Activated T-helper 2 cell treated with anti-CD3 and anti-CD28 coated beads, Interferon-gamma antibody, Interleukin-2, Interleukin-4, amounts not matched to agents 10 μg/mL and 5 μg/mL and 100 μg/mL, durations not matched to agents 14 hours and 24 hours and 36 hours (primary cell): ENCODE results near the gene VGF. TPM values are rescaled to one million over a fixed set of nuclear protein-coding genes. Genes with fewer than 3 reads are reported as not detected.

ENCODE experiments used
- DNase-seq: peaks from one replicate; pipeline ENCODE4 v3.0.0; 2021; ENCODE audit warnings: low spot score
- H3K27ac Mint-ChIP-seq: one replicate; pipeline ENCODE4 v1.8.0; 2021; ENCODE audit warnings: mixed read lengths
- H3K27me3 Mint-ChIP-seq: one replicate; pipeline ENCODE4 v1.8.0; 2021; ENCODE audit warnings: low read depth, mixed read lengths
- H3K36me3 Mint-ChIP-seq: one replicate; pipeline ENCODE4 v1.8.0; 2021; ENCODE audit warnings: low read depth, mixed read lengths
- H3K4me1 Mint-ChIP-seq: one replicate; pipeline ENCODE4 v1.8.0; 2021; ENCODE audit warnings: low read depth, mixed read lengths
- H3K4me3 Mint-ChIP-seq: one replicate; pipeline ENCODE4 v1.8.0; 2021; ENCODE audit warnings: low read depth, mild to moderate bottlenecking, moderate library complexity, mixed read lengths
- H3K9me3 Mint-ChIP-seq: one replicate; pipeline ENCODE4 v1.8.0; 2021; ENCODE audit warnings: mixed read lengths
- intact Hi-C: fragments of 100-400 bp; cut with micrococcal nuclease; formaldehyde crosslinking; loops from one replicate; pipeline ENCODE4 v1.15.1; 2023
- total RNA-seq: library from RNA; stranded (reverse); gene quantifications from 2 replicates; pipeline ENCODE4 v1.2.3, GENCODE V29; 2022

VGF gene
- total RNA-seq, 1 donor from 2014 or later, result 0.41 TPM

DNA sequence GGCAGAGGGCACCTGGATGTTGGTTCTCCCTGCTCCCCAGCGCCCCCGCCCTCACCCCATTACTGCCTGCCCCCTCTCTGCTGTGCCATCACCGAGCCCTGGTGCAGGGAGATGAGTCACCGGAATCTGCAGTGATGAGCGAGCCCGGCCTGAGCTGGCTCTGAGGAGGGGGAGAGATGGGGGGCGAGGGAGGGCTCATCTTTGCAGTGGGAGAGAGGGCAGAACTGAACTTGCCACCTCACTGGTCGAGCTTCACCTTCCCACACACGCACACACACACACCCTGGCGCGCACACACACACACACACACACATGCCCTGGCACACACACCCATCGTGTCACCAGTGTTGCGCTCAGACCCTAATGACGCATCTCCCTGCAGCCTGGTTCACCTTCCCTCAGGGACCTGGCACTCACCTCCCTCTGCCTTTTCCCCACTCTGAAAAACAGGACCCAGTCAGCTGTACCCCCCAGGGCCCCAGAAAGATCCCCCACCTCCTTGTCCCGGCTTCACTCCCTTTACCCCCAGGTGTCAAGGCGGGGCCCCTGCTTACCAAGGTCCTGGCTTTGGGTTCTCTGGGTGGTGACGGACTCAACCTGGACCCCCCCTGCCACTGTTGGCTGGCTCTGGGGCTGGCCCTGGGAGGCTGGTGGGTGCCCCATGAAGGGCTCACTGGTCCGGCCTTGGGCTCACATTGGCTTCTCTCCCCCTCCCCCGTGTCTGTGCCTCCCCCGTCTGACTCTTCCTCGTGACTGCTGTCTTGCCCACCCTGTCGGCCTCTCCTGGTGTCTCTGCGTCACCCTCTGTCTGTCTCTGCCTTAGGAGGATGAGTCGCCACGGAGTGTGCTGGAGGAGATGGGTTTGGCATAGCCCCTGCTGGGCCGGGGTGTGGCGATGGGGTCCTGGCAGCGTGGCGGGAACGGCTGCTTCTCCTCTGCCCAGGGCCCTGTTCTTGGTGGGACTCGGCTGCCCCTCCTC lies 5.4 kb downstream of the VGF start:
- intact Hi-C loops, result loop anchor here (10.0 kb wide), 1 partner anchor 85 kb away; the partner anchor contains the start of gene FIS1
- peaks cover 13% of the 10 kb centered on the region for H3K27me3 Mint-ChIP-seq
- H3K4me3 Mint-ChIP-seq, result no peak overlapping the region
- H3K27ac Mint-ChIP-seq, result no peak overlapping the region
- no peak for DNase-seq
- H3K9me3 Mint-ChIP-seq, result no peaks in the 10 kb centered on the region
- peaks cover 43% of the 10 kb centered on the region for H3K36me3 Mint-ChIP-seq
- peaks cover 14% of the 10 kb centered on the region for H3K4me1 Mint-ChIP-seq

GRCh38 chr7:101156866-101157589 lies 8.3 kb downstream of the VGF start:
- Mint-ChIP-seq H3K27me3 (peaks cover 8% of the 10 kb centered on the region), H3K4me1 (peaks cover 13% of the 10 kb centered on the region), H3K27ac (no peak overlapping the region), H3K9me3 (peaks cover 4% of the 10 kb centered on the region), H3K36me3 (peaks cover 43% of the 10 kb centered on the region), H3K4me3 (no peak overlapping the region)
- intact Hi-C loops, result no loop called here
- DNase-seq, result no peak

DNA sequence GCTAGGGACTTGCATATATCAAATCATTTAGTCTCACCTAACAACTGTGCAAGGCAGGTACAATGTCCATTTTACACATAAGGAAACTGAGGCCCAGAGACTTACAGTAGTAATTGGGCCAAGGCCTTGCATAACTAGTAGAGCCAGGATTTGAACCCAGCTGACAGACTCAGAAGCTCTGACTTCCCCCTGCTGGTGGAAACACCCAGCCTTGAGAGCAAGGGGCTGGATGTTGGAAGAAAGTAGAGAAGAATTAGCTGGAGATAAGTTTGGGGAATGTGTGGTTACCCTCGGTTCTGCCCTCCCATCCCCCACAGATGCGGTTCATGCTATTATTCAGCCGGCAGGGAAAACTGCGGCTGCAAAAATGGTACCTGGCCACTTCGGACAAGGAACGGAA lies 9.1 kb downstream of the VGF start:
- Mint-ChIP-seq H3K27me3 (peaks cover 8% of the 10 kb centered on the region), H3K9me3 (peaks cover 4% of the 10 kb centered on the region), H3K36me3 (peaks cover 41% of the 10 kb centered on the region), H3K4me3 (no peak overlapping the region), H3K27ac (no peak overlapping the region), H3K4me1 (peaks cover 13% of the 10 kb centered on the region)
- intact Hi-C loops, result no loop called here
- no peak for DNase-seq

GRCh38 chr7:101155303-101155702 lies 10.1 kb downstream of the VGF start:
- DNase-seq, result no peak
- peaks cover 13% of the 10 kb centered on the region for H3K4me1 Mint-ChIP-seq
- peak overlapping the region; percentile 83 for H3K4me3 Mint-ChIP-seq
- intact Hi-C loops, result no loop called here
- peaks cover 9% of the 10 kb centered on the region for H3K27me3 Mint-ChIP-seq
- H3K36me3 Mint-ChIP-seq, result peaks cover 36% of the 10 kb centered on the region
- H3K27ac Mint-ChIP-seq, result no peak overlapping the region
- peaks cover 4% of the 10 kb centered on the region for H3K9me3 Mint-ChIP-seq

GRCh38 chr7:101154693-101155102 lies 10.7 kb downstream of the VGF start:
- DNase-seq, result no peak
- Mint-ChIP-seq H3K27me3 (peaks cover 10% of the 10 kb centered on the region), H3K4me1 (peaks cover 13% of the 10 kb centered on the region), H3K36me3 (peaks cover 30% of the 10 kb centered on the region), H3K9me3 (peaks cover 4% of the 10 kb centered on the region), H3K4me3 (peak overlapping the region; percentile 83), H3K27ac (no peak overlapping the region)
- intact Hi-C loops, result loop anchor here (1.0 kb wide), 2 partner anchors 10 to 11 kb away; partner anchors contain the start of gene VGF

DNA sequence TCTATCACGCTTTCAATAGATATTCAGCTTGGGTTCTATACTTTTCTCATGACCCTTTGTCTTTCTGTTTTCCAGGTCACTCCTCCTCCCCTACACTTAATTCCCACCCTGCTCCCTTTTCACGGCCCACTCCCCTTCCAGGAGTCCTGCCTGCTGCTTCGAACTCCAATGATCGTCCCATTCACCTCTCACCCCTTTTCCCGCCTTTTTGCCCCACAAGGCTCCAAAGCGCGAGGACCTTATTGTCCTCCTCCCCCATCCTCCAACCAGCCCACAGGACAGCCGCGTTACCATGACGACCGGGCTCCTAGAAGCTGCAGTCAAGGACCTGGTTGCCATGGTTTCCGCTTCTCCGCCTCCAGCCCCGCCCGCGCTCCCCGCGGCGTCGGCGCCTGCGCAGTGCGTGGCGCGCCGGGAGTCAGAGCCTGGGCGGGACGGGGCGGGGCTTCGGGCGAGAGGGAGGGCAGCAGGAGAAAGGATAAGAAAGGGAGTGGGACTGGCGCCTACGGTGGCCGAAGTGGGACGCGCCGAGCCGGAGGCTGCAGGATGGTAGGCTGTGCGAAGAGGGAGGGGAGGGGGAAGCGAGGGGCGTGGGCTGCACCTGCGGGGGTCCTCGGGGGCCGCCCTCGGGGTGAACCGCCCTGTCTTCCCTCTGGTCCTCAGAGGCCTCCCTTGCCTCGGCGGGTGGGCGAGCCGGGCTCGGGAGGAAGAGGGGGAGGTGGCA lies 11.2 kb downstream of the VGF start, which contains the start of gene AP1S1:
AP1S1 (plus strand) TSS at position 508 of the 724 bp plus-strand sequence; CDS start at position 547, 39 bp downstream.
- Mint-ChIP-seq H3K27me3 (peaks cover 15% of the 10 kb centered on the region), H3K27ac (peak within 1 kb of the TSS; percentile 74), H3K9me3 (peaks cover 4% of the 10 kb centered on the region), H3K4me3 (peak within 1 kb of the TSS; percentile 83), H3K36me3 (peaks cover 25% of the 10 kb centered on the region), H3K4me1 (peaks cover 13% of the 10 kb centered on the region)
- DNase-seq, result peak; percentile 92
- intact Hi-C loops, result loop anchor here (1.0 kb wide), 2 partner anchors 10 to 11 kb away; partner anchors contain the start of gene VGF

- H3K4me1 Mint-ChIP-seq, result peaks cover 15% of the 10 kb centered on the region
- no peak overlapping the region for H3K27ac Mint-ChIP-seq
- H3K27me3 Mint-ChIP-seq, result peaks cover 20% of the 10 kb centered on the region
- H3K9me3 Mint-ChIP-seq, result peaks cover 4% of the 10 kb centered on the region
- H3K36me3 Mint-ChIP-seq, result peaks cover 10% of the 10 kb centered on the region
- no peak for DNase-seq
- intact Hi-C loops, result no loop called here
- no peak overlapping the region for H3K4me3 Mint-ChIP-seq
Measured at GRCh38 chr7:101151908-101152651, 13.3 kb downstream of the VGF start.

DNA sequence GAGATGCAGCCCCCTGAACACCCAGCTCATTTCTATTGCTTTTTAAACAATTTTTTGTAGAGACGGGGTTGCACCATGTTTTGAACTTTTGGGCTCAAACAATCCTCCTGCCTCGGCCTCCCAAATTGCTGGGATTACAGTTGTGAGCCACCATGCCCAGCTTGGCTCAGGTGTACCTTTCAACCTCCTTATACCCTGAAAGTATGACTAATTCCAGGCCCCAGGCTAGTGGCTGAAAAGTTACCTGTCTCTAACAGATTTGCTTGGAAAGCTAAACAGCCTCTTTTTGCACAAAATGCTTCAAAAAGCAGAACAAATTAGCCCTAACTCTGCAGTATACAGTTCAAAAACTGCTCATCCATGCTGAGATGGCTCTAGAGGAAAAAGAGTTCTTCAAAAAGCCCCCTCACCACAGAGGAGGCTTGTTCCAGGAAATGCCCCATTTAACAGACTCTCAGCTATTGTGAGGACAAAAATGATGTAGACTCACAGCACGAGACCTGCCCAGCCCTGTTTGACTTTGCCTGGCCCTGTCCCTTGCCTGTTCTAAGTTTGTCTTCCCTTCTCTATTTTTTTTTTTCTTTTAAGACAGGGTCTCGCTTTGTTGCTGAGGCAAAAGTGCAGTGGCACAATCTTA lies 24.5 kb downstream of the VGF start:
- intact Hi-C loops, result loop anchor here (10.0 kb wide), 1 partner anchor 144 kb away; no protein-coding TSS in a partner anchor
- Mint-ChIP-seq H3K36me3 (no peaks in the 10 kb centered on the region), H3K27ac (no peak overlapping the region), H3K9me3 (no peaks in the 10 kb centered on the region), H3K4me1 (peaks cover 36% of the 10 kb centered on the region), H3K4me3 (no peak overlapping the region), H3K27me3 (peaks cover 19% of the 10 kb centered on the region)
- DNase-seq, result no peak

GRCh38 chr7:101140339-101140699 lies 25.1 kb downstream of the VGF start:
- Mint-ChIP-seq H3K36me3 (no peaks in the 10 kb centered on the region), H3K27me3 (peaks cover 18% of the 10 kb centered on the region), H3K27ac (no peak overlapping the region), H3K4me3 (no peak overlapping the region), H3K4me1 (peaks cover 36% of the 10 kb centered on the region), H3K9me3 (no peaks in the 10 kb centered on the region)
- no peak for DNase-seq
- intact Hi-C loops, result loop anchor here (10.0 kb wide), 1 partner anchor 144 kb away; no protein-coding TSS in a partner anchor

DNA sequence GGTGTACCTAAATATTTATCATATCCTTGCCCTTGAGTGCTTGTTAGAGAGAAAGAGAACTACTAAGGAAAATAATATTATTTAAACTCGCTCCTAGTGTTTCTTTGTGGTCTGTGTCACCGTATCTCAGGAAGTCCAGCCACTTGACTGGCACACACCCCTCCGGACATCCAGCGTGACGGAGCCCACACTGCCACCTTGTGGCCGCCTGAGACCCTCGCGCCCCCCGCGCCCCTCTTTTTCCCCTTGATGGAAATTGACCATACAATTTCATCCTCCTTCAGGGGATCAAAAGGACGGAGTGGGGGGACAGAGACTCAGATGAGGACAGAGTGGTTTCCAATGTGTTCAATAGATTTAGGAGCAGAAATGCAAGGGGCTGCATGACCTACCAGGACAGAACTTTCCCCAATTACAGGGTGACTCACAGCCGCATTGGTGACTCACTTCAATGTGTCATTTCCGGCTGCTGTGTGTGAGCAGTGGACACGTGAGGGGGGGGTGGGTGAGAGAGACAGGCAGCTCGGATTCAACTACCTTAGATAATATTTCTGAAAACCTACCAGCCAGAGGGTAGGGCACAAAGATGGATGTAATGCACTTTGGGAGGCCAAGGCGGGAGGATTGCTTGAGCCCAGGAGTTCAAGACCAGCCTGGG lies 27.0 kb downstream of the VGF start:
- intact Hi-C loops, result loop anchor here (1.0 to 2.0 kb wide), 2 partner anchors 53 to 106 kb away; partner anchors contain the start of genes FIS1 and TRIM56
- H3K27ac Mint-ChIP-seq, result peak overlapping the region; percentile 50
- H3K27me3 Mint-ChIP-seq, result peaks cover 22% of the 10 kb centered on the region
- H3K4me3 Mint-ChIP-seq, result peak overlapping the region; percentile 42
- no peaks in the 10 kb centered on the region for H3K9me3 Mint-ChIP-seq
- H3K36me3 Mint-ChIP-seq, result no peaks in the 10 kb centered on the region
- H3K4me1 Mint-ChIP-seq, result peaks cover 42% of the 10 kb centered on the region
- DNase-seq, result peak; percentile 67

DNA sequence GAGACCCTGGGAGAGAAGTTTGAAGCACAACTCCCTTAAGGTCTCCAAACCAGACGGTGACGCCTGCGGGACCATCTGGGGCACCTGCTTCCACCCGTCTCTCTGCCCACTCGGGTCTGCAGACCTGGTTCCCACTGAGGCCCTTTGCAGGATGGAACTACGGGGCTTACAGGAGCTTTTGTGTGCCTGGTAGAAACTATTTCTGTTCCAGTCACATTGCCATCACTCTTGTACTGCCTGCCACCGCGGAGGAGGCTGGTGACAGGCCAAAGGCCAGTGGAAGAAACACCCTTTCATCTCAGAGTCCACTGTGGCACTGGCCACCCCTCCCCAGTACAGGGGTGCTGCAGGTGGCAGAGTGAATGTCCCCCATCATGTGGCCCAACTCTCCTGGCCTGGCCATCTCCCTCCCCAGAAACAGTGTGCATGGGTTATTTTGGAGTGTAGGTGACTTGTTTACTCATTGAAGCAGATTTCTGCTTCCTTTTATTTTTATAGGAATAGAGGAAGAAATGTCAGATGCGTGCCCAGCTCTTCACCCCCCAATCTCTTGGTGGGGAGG lies 27.6 kb downstream of the VGF start:
- peak overlapping the region; percentile 42 for H3K4me3 Mint-ChIP-seq
- DNase-seq, result no peak

More for the DNA sequence above, 27.6 kb downstream of the VGF start:
- Mint-ChIP-seq H3K36me3 (no peaks in the 10 kb centered on the region), H3K4me1 (peaks cover 40% of the 10 kb centered on the region), H3K27me3 (peaks cover 22% of the 10 kb centered on the region), H3K27ac (peak overlapping the region; percentile 50), H3K9me3 (no peaks in the 10 kb centered on the region)
- intact Hi-C loops, result loop anchor here (1.0 to 2.0 kb wide), 3 partner anchors 13 to 107 kb away; partner anchors contain the start of genes FIS1 and TRIM56
